Stimulated activated CD8-positive, alpha-beta memory T cell treated with anti-CD3 and anti-CD28 coated beads, Interleukin-15, amount 100 ng/mL, for 24 hours (primary cell): ENCODE measurements around the gene TAS2R30.

Experiments
- DNase-seq: peaks from one replicate; pipeline ENCODE4 v3.0.0-alpha.2; 2020; ENCODE audit warnings: low read depth

Gene TAS2R30, protein sequence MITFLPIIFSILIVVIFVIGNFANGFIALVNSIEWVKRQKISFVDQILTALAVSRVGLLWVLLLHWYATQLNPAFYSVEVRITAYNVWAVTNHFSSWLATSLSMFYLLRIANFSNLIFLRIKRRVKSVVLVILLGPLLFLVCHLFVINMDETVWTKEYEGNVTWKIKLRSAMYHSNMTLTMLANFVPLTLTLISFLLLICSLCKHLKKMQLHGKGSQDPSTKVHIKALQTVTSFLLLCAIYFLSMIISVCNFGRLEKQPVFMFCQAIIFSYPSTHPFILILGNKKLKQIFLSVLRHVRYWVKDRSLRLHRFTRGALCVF

DNA sequence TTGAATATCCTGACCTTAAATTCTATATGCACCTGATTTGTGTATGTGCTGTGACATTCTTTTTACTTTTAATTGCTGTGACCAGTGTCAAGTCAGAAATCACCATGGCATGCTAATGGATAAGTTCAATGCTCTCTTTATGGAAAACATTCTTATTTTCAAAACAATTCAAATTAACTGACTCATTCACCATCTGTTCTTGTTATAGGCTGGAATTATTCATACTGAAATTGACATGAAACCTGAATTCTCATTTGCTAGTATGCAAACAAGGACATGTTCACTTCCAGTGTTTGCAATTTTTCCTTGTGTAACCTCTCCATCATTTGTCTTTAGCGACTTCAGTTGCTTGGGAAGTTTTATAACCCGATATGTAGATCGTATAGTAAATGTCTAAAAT, at the start of gene TAS2R30:
Gene TAS2R30, minus strand, starts transcription at position 340 of the 400 bp plus-strand sequence. CDS start 400 bp downstream, outside the sequence.
- no peak for DNase-seq

DNA sequence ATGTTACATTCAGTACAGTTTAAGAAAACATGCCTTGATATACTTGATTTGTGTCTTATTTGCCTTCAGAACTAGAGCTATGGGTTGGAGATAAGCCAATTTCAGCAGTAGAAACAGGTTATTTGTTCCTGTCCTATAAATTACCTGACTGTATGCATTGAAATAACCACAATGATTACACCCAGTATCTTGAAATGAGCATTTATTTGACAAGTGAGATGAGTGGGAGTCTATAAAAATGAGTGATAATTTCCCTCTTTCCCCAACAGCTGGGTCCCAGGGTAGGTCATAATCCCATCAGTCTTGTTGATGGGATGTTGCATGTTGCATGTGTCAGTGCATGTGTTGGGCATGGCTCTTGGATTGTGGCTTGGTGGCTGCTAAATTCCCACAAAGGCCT, 48.6 kb upstream of the TAS2R30 start:
- no peak for DNase-seq

DNA sequence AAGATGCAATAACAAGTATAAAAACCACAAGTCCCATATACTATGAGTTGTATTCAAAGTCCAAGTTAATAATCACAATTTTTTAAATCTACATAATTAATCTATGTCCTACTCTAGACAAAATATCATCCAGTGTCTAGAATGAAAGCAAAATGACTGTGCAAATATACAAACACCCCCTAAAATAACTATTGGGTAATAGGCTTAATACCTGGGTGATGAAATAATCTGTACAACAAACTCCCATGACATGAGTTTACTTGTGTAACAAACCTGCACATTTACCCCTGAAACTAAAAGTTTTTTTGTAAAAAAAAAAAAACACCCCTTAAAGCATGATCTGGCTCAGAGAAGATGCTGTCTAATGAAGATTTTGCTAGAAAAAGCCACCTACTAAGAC, 48.1 kb upstream of the TAS2R30 start:
- DNase-seq, result no peak

DNA sequence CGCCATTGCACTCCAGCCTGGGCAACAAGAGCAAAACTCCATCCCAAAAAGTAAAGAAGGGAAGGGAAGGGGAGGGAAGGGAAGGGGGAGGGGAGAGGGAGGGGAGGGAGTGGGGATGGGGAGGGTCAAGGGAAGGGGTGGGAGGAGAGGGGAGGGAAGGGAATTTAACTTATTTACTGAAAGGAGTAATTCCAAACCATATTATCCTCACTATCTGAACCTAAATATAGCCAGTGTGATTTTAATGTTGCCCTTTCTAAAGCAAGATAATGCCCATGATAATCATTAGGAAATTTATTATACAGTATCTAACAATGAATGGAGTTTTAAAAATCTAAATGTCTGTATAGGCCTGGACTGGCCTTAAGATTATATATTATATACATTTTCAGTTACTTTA, 43.8 kb upstream of the TAS2R30 start:
- DNase-seq, result no peak

DNA sequence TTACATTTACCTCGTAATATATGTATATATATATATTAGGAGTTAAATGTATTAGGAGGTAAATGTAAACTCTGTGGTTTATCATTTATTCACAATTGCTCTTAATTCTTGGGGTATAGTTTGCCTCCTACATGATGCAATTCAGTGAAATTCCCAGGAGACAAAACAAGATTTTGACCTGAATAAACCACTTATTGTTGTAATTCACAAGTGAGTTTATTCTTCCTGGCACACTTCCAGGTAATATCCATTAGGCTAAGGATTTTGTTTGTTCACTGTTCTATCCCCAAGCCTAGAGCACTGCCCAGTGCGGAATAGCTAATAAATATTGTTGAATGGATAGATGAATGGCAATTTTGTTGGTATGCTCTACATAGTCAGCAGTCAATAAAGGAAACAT, 39.6 kb upstream of the TAS2R30 start:
- no peak for DNase-seq

DNA sequence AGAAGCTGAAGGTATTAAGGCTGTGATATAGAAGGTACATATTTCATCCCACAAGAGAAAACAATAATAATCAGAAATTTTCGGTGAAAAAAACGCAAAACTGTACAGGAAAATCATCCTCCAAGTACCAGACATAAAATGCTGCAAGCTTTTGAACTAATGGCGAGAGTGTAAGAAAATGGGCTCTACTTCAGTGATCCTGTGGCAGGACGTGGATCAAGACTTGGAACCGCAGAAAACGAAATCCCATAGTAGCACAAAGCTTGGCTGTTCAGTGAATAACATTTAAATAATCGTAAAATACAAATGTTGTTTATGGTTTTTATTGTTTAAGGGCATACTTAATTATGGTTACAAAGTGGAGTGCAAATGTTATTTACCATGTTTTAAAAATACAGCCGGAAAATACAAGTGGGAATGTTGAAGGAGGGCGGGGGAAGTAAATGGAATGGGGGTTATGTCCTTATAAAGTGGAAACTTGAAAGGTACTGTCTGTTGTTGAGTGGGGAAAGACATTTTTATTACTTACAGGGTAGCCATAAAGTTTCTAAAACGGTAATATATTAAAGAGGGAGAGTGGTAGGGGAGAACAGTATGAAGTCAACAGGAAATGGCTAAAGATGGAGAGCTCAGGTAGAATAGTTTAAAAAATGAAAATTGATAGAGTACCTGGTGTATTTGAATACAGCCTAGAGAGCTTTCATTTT, 37.7 kb upstream of the TAS2R30 start:
- DNase-seq, result no peak

DNA sequence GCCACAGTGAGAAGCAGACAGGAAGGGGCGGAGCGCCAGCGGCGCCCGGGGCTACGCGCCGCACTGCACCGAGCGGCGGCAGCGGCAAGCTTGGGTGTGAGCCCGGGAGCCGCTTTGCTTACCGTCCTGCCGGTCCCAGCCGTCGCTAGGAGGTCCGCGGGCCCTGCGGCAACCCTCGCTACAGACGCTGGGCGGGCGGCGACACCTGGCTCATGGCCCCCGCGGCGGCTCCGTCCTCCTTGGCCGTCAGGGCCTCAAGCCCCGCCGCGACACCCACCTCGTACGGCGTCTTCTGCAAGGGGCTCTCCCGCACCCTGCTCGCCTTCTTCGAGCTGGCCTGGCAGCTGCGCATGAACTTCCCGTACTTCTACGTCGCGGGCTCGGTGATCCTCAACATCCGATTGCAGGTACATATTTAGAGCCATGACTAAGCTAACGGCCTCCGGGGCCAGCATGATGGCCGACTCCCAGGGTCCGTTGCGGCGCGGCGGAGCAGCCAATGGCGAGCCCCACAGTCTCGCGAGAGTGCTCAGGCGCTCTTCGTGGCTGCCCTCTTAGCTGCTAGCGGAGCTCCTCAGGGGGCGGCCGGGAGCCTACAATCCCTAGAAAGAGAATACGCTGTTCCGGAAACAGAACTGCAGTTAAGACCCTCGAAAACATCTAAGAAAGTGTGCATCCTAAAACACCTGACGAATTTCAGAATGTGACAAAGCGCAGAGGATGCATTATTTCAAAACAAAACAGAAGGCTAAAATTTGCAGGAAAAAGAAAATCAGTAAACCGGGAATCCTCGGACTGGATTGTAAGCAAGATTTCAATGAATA, 36.9 kb upstream of the TAS2R30 start, which contains the start of gene SMIM10L1:
Gene SMIM10L1, plus strand, starts transcription at position 50 of the 824 bp plus-strand sequence. Its CDS starts 163 bp downstream, at position 213.
- peak; percentile 66 for DNase-seq

DNA sequence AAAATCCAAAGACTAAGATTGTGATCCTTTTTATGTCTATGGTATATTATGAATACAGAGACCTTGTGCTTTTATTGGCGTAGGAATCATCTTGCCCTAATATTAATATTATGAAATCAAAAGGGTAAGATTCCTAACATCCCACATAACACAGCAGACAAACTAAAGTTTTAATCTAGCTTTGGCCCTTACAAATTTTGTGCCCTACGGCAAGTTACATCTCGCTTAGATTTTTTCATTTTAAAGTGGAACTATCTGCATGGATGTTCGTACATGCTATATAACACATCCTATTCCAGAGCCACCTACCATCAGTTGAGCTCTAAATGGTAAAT, 36.3 kb upstream of the TAS2R30 start:
- DNase-seq, result no peak

DNA sequence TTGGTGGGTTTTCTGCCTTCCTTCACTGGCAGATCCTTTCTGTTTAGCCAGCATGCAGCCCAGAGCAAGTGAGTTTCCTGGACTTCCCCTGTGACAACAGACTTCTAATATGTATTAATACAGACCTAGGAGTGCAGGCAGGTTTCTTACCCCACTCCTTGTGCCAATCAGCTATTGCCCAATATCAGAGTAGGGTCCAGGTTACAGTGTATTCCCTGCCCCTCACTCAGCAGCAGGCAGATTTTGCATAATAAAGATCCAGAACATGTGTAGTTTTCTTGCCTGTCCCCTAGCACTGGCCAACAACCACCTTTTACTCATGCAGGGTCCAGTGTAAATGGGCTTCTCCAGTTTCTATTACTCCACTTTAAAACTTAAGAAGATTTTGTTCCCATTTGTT, 31.9 kb upstream of the TAS2R30 start:
- no peak for DNase-seq

DNA sequence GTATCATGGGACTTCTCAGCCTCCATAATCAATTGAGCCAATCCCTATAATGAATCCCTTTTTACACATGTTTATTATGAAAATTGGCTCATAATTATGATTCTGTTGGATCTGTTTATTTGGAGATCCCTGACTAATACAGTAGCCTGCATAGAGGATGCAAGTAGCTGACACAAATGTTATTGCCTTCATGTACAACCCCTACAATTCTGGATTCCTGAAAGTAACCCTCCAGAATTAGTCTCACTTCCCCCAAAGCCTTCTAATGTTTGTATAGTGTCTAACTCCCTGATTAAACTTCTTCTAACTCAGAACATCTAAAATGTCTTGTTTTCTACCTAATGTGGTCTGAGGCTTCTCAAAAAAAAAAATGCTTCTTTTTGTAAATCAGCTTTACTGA, 29.9 kb upstream of the TAS2R30 start:
- DNase-seq, result no peak

DNA sequence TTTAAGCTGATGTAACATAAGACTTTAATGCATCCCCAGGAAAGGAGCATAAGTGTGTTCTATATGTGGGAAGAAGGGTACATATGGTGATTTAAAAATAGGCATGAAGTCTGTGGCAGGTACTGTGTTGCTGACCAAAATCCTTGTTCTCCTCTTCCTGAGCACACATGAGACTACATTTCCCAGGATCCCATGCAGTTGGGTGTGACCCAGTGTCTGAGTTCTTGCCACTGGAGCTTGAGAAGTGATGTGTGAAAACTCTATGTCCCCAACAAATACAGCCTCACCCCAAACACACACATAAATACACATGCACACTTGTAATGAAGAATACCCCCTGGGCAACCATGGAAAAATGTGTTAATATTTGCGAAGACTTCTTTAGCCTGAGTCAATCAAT, 28.1 kb upstream of the TAS2R30 start:
- DNase-seq, result no peak

DNA sequence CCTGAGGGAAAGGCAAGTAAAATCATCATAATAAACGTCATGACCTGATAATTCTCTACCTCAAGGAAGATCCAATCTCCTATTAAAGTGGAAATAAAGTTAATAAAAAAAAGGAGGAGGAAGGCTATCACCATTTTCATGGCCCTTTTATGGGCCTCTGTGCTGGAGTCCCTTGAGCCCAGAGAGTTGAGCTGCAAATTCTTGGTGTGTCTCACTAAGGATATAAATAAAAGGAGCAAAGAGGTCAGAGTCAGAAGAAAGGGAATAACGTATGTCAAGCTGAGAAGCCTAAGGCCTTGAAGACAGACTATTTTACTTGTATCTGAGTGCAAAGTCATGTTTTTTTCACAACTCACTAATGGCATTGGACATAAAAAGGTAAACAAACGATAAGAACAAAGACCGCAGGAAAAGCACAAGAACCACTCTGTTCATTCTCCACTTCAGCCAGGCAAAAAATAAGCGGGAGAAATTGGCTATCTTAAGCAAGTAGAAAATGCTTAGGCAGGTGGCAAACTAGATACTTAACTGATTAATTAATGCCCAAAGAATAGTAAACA, 24.5 kb upstream of the TAS2R30 start:
- DNase-seq, result no peak

DNA sequence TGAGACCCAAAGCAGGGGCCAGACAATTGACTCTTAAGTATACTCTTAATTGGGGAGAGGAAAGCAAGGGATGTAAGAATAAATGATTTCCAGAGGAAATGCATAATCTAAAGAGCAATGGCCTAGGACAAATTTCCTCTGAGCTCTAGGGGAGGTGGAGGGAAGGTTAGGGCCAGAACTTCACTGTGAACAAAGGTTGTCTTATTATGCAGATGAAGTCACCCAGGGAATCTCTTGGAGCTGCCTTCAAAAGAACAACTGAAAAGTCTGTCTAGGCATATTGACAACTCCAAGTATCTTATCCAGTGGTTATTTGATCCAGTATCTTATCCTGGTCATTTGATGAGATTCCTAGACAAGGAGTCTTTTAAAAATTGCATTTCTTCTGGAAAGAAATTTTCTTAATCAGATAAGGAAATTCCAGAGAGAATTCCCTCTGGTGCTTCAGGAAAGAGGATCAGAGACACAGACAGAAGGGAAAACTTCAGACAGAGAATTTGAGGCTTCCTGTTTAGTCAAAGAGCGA, 20.0 kb upstream of the TAS2R30 start:
- no peak for DNase-seq

DNA sequence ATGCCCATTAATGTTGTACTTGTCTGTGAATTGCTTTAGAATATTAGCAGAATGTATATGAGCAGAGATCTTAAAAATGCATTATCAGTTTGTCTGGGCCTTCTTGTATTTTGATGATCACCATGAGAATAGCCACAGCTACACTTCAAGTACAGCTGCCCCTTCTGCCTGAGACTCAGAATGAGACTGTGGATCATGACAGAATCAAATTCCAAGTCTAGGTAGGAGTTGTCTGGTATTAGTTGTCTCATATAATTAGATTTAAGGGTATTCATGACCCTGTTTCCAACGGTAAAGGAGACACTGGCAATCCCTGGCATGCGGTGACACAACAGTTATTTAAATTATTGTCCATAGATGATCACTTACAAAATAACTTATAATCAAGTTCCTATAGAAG, 18.3 kb upstream of the TAS2R30 start:
- no peak for DNase-seq

DNA sequence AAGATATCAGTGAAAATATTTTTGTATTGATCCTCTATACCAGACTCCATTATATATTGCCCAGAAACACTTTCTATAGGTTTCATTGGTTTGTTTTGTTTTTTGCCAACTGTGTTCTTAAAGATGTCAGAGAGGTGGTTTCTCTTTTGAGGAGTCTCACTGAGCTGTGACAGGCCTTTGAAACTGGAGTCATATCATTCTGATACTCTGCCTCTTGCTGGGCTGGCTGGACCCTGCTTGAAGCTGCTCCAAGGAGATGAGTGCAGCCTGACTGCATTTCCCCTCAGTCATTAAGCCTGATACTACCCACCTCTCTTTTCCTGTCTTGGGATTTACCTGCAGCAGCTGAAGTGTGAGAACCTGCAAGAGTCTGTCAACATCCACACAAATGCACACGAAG, 16.4 kb upstream of the TAS2R30 start:
- DNase-seq, result no peak

DNA sequence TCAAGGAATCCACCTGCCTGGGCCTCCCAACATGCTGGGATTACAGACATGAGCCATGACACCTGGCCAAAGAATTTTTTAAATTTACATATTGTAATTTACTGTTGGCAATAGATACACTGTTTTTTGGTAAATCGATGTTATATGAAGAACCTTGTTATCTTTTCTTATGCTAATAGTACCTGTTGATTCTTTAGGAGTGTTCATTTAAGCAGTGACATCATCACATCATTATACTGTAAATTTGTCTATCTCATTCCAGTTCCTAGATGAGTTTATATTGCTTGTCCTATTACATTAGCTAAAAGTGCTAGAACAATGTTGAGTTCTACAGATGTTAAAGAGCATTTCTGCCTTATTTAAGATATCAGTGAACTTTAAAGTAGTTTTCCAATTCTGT, 13.0 kb upstream of the TAS2R30 start:
- no peak for DNase-seq

DNA sequence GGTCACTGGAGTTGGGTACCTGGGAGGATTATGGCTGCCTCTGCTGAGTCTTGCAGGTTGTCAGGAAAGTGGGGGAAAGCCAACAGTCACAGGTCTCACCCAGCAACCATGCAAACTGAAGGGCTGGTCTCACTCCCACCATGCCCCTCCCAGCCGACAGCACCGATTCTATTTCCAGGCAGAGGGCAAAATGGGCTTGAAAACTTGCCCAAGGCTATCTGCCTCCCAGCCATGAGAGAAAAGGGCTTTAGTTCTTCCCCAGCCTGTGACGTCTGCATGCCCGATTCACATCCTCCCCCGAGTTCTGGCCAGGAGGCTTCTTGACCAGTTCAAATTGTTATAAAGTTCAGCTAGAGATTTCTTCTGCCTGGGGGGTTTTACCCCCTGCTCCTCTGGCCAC, 9.9 kb upstream of the TAS2R30 start:
- DNase-seq, result no peak

DNA sequence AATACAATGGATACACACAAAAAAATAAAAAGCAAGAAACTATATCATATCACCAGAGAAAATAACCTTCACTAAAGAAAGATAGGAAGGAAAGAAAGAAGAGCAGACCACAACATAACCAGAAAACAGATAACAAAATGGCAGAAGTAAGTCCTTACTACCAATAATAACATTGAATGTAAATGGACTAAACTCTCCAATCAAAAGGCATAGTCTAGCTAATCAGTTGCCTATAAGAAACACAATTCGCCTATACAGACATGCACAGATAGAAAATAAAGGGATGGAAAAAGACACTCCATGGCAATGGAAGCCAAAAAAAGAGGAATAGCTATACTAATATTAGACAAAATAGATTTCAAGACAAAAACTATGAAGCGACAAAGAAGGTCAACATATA, 8.9 kb upstream of the TAS2R30 start:
- no peak for DNase-seq

DNA sequence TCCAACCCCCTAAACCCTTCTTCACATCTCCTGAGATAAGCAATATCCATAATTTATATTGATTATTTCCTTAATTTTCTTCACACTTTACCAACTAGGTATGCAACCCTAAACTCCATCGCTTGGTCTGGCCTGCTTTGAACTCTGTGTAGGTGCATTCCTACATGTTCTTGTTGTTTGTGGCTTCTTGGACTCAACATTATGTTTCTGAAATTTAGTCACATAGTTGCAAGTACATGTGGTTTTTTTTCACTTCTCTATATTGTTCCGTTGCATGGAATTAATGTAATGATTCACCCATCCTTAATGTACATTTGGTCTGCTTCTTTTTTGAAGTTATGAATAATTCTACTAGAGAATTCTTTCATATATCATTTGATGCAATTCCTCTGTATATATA, 1.6 kb upstream of the TAS2R30 start:
- DNase-seq, result no peak

DNA sequence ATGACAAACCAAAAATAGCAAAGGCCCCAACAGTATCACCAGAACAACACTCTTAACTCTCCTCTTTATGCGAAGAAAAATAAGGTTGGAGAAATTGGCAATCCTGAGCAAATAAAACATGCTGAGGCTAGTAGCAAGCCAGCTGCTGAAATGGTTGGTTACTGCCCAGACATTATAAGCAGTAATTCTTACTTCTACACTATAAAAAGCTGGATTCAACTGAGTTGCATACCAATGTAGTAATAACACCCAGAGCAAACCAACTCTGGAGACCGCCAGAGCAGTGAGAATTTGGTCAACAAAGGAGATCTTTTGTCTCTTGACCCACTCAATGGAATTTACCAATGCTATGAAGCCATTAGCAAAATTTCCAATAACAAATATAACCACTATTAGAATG, 628 bp downstream of the TAS2R30 start:
- no peak for DNase-seq

DNA sequence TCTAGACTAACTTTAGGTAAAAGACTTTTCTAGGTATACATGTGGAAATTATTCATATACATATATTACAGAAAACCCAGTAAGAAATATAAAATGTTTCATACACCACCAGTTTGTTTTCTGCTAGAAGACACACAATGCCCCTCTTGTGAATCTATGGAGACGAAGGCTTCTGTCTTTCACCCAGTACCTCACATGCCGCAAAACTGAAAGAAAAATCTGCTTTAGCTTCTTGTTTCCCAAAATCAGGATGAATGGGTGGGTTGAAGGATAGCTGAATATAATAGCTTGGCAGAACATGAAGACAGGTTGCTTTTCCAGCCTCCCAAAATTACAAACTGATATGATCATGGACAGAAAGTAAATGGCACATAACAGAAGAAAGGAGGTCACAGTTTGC, 1.3 kb downstream of the TAS2R30 start:
- no peak for DNase-seq

DNA sequence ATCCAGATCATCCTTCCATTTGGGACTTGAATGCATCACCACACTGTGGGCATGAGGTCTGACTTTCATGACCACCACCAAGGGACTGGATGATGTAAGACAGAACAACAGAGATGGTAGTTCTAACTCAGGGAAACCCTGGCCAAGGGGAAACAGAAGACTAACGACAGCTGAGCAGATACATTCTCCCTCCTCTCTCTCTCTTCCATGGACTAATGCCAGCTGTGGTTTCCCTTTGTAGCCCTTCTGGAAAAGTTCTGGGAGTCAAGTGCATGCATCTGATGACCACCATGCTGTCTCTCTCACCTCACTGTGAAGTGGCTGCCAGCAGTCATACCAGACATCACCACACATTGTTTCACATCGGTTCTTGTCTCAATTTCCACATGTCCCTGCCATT, 3.4 kb downstream of the TAS2R30 start:
- DNase-seq, result no peak
